Brain microvascular endothelial cell (primary cell): Measurements from ENCODE around the gene RYR3.

Source experiments
- DNase-seq: peaks from one replicate; pipeline ENCODE4 v3.0.0-alpha.2; 2020
- H3K27ac ChIP-seq: fragments of 250-450 bp; sonication (Bioruptor Pico); 2 replicates; pipeline ENCODE4 v1.5.1; 2020; ENCODE audit warnings: mild to moderate bottlenecking, moderate library complexity
- H3K27me3 ChIP-seq: fragments of 250-450 bp; sonication (Bioruptor Pico); replicated peaks from 2 replicates; pipeline ENCODE4 v1.5.1; 2020; ENCODE audit warnings: mild to moderate bottlenecking
- H3K36me3 ChIP-seq: fragments of 250-450 bp; sonication (Bioruptor Pico); replicated peaks from 2 replicates; pipeline ENCODE4 v1.5.1; 2020; ENCODE audit warnings: mild to moderate bottlenecking
- H3K4me3 ChIP-seq: 2 replicates; pipeline ENCODE4 v1.5.1; 2011; ENCODE audit warnings: low read depth, mild to moderate bottlenecking, control low read depth, low read length, moderate library complexity
- CTCF ChIP-seq: IDR thresholded peaks from 2 replicates; pipeline ENCODE4 v1.5.1; 2011; ENCODE audit warnings: low read depth, mild to moderate bottlenecking, moderate library complexity, low read length, control low read depth, inconsistent platforms; ENCODE audit errors: missing control alignments
- in situ Hi-C: cut with HindIII; loops from 2 replicates; pipeline ENCODE4 v1.10.0; 2017; ENCODE audit warnings: low sequenced_read_pairs, low pct_ligation_motif_present

RYR3 gene

DNA sequence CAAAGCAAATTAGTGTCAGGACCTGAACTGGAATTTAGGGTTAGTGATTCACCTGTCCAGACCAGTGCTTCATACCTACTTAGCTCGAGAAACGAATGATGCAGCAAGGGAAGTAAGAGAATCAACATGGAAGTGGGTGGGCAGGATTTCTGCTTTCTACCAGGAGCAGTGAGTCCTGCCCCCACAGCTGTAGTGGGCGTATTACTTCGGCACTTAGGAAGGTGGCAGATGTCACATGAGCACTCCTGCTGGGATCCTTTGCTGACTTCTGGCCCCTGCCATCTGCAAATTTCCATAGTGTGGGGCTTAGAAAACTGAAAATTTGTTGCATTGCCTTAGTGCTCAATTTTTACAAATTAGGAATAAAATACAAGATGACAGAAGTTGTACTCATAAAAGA lies 31.2 kb downstream of the RYR3 start:
- in situ Hi-C loops, result no loop called here
- DNase-seq, result no peak

GRCh38 chr15:33343275-33343674 lies 32.5 kb downstream of the RYR3 start:
- Histone ChIP-seq H3K27me3 (no peaks in the 10 kb centered on the region), H3K36me3 (no peaks in the 10 kb centered on the region), H3K27ac (no peak overlapping the region), H3K4me3 (no peak overlapping the region)
- DNase-seq, result no peak
- TF ChIP-seq CTCF, result no peak
- in situ Hi-C loops, result no loop called here

More for the DNA sequence above, 31.2 kb downstream of the RYR3 start:
- Histone ChIP-seq H3K4me3 (no peak overlapping the region), H3K27me3 (no peaks in the 10 kb centered on the region), H3K36me3 (no peaks in the 10 kb centered on the region), H3K27ac (no peak overlapping the region)
- no peak for TF ChIP-seq CTCF

DNA sequence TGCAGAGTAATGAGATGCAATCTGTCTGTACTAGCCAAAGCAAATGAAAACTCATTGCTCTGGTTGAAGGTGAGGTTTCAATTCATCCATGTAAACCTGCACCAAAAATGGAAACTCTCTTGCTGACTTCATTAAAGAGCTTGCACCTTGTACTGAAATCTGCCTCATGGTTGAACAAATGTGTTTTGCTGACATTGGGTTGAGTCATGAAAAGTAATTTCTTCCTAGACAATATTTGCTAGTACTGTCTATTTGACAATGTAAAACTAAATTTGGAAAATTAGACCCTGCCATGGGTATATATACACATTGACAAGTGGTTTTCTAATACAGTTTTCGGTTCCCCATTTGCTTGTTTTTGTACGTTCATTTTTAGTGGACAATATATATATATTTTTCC lies 33.3 kb downstream of the RYR3 start:
- in situ Hi-C loops, result no loop called here
- no peaks in the 10 kb centered on the region for H3K36me3 ChIP-seq
- H3K27me3 ChIP-seq, result no peaks in the 10 kb centered on the region
- no peak for DNase-seq
- H3K4me3 ChIP-seq, result no peak overlapping the region
- TF ChIP-seq CTCF, result no peak
- no peak overlapping the region for H3K27ac ChIP-seq

- TF ChIP-seq CTCF, result no peak
- no peak overlapping the region for H3K4me3 ChIP-seq
- in situ Hi-C loops, result no loop called here
- H3K27me3 ChIP-seq, result no peaks in the 10 kb centered on the region
- H3K36me3 ChIP-seq, result no peaks in the 10 kb centered on the region
- no peak overlapping the region for H3K27ac ChIP-seq
- no peak for DNase-seq
These were observed 33.8 kb downstream of the RYR3 start for GRCh38 chr15:33344530-33344929.

- no peaks in the 10 kb centered on the region for H3K27me3 ChIP-seq
- TF ChIP-seq CTCF, result no peak
- no peak for DNase-seq
- H3K27ac ChIP-seq, result no peak overlapping the region
- H3K4me3 ChIP-seq, result no peak overlapping the region
- in situ Hi-C loops, result no loop called here
- H3K36me3 ChIP-seq, result no peaks in the 10 kb centered on the region
These were observed 43.6 kb downstream of the RYR3 start for GRCh38 chr15:33354411-33354810.

DNA sequence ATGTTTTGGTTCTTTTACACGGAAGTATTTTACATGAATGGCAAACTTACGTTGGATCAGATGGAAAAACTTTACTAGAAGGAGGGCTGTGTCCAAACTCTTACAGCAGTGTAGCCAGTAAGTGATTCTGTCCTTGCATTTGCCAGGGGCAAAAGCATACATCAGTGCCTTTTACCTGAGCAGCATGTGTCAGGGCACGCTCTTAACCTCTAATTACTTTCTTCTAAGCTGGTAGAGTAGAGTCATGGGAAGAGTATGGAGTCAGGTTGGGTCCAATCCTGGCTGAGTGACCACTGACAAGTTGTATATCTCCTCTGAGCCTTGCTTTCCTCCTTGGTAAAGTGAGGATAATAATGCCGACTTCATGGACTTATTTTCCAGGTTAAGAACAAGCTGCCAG lies 47.1 kb downstream of the RYR3 start:
- no peak overlapping the region for H3K27ac ChIP-seq
- H3K27me3 ChIP-seq, result no peaks in the 10 kb centered on the region
- no peak overlapping the region for H3K4me3 ChIP-seq
- TF ChIP-seq CTCF, result no peak
- H3K36me3 ChIP-seq, result no peaks in the 10 kb centered on the region
- no peak for DNase-seq
- in situ Hi-C loops, result no loop called here
